Choroid plexus epithelial cell (primary cell): ENCODE data around the gene HES5.

Experiments
- DNase-seq: peaks from one replicate; pipeline ENCODE4 v3.0.0-alpha.2; 2010; ENCODE audit warnings: low read depth
- H3K4me3 ChIP-seq: 2 replicates; pipeline ENCODE4 v1.5.1; 2011; ENCODE audit warnings: low read depth, mild to moderate bottlenecking, control low read depth, low read length, moderate library complexity
- TF ChIP-seq, protein P1 (sequence below): conservative IDR thresholded peaks from 2 replicates; pipeline ENCODE4 v1.5.1; 2011; ENCODE audit warnings: low read depth, mild to moderate bottlenecking, control low read depth, inconsistent platforms, low read length, moderate library complexity

Gene HES5

DNA sequence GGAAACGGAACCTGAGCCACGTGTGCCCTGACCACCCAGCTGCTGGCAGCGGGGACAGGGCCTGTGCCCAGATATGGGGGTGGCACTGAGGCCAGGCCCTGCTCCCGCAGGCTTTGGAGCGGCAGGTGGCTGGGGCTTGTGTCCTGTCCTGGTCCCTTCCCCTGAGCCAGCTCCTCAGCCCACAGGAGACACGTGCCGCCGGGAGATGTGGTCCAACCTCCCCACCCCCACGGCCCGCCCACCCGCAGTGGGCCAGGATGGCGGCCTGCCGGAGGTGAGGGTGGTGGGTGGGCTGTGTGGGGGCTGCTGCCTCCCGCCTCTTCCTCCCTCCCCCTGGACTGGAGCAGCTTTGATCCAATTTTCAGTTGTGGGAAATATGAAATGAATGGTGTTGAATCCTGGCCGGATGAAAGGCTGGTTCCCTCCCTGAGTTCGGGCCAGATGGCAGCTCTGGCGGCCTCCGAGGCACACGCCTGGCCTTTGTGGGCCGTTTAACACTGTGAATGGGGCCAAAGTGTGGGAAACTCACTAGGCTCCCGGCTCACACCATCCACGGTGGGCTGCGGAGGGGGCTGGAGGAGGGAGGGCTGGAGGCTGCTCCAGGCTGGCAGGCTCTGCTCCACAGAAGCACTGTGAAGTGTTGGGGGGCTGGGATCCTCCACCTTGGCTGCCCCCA, 2.6 kb upstream of the HES5 start:
- TF ChIP-seq, protein P1, sequence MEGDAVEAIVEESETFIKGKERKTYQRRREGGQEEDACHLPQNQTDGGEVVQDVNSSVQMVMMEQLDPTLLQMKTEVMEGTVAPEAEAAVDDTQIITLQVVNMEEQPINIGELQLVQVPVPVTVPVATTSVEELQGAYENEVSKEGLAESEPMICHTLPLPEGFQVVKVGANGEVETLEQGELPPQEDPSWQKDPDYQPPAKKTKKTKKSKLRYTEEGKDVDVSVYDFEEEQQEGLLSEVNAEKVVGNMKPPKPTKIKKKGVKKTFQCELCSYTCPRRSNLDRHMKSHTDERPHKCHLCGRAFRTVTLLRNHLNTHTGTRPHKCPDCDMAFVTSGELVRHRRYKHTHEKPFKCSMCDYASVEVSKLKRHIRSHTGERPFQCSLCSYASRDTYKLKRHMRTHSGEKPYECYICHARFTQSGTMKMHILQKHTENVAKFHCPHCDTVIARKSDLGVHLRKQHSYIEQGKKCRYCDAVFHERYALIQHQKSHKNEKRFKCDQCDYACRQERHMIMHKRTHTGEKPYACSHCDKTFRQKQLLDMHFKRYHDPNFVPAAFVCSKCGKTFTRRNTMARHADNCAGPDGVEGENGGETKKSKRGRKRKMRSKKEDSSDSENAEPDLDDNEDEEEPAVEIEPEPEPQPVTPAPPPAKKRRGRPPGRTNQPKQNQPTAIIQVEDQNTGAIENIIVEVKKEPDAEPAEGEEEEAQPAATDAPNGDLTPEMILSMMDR = no peak
- no peak for DNase-seq
- H3K4me3 ChIP-seq = no peak overlapping the region

DNA sequence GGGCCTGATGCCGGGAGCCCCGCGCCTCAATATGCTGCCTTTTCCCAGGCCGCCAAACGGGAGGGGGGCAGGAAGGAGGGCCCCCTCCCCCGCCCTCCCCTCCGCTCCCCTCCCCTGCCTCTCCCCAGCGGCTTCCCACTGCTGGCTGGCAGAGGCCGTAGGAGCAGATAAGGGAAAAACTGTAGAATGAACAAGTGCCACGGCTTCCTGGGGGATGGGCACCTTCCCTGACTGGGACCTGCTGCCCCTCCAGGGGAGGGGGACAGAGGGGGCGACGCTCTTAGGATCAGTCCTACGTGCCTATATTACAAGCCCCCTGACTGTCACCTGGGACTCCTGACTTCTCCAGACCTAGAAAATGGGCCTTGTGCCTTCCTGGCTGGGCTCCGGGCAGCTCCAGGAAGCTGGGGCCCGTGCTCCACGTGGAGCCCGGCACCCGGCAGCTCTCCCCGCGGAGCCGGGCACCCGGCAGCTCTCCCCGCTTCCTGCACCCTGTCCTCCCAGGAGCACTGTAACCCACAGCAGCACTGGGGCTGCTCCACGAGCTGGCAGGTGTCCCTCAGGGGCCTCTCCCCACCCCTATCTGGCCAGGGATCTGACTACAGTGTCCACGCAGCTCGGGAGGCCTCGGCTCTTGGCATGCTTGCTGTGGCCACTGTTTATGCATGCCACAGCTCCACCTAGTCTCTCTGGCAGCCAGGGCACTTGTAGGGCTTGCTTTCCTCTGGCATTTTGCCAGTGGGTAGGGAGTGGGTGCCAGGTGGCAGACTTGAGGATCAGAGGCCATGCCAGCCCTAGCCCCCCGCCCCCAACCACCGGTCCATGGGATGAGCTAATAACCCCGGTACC, 674 bp upstream of the HES5 start:
- H3K4me3 ChIP-seq = no peak overlapping the region
- TF ChIP-seq, protein P1 = no peak
- DNase-seq = no peak

DNA sequence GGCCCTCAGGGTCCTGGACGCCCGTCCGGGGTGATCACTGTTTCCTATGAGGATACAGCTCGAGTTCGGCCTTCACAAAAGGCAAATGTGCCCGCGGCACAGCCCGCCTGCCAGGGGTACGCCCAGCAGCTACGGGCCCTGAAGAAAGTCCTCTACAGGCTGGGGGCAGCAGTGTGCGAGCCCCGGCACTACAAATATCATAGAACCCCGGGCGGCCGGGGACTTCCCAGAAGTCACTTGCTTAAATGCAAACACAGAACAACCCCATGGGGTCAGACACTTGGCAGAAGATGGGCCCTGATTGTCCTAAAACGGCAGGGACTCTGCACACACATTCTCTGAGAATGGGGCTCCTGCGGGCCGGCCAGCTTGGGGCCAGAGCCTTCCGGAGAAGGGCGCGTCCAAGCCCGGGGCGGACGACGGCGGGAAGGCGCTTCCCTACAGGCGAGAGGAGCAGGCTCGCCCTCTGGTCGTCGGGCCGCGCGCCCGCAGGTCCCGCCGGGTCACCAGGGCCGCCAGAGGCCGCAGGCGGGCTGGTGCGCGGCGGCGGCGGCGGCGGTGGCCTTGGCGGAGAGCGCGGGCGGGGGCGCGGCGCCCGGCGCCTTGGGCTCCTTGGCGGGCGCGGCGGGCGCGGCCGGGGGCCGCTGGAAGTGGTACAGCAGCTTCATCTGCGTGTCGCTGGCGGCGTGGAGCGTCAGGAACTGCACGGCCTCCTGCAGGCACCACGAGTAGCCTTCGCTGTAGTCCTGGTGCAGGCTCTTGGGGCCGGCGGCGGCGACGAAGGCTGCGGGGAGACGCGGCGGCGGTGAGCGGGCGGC, 888 bp downstream of the HES5 start:
- no peak for DNase-seq
- TF ChIP-seq, protein P1 = peak; percentile 11
- H3K4me3 ChIP-seq = no peak overlapping the region

DNA sequence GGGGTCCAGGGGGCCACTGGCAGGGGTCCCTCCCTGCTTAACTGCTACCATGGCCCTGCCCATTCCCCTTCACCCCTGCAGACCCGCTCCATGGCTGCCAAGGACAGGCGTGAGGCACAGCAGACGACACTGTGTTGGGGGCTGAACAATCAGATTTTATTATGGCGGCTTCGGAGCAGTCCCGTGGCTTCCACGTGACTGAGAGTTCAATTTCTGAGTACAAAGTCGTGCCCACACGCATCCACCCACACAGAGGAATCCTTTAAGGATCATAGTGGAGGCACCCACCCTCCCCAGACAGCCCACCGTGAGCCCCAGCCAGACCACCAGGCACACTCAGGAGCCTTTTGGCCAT, 1.5 kb downstream of the HES5 start:
- H3K4me3 ChIP-seq = no peak overlapping the region
- no peak for DNase-seq
- TF ChIP-seq, protein P1 = no peak

DNA sequence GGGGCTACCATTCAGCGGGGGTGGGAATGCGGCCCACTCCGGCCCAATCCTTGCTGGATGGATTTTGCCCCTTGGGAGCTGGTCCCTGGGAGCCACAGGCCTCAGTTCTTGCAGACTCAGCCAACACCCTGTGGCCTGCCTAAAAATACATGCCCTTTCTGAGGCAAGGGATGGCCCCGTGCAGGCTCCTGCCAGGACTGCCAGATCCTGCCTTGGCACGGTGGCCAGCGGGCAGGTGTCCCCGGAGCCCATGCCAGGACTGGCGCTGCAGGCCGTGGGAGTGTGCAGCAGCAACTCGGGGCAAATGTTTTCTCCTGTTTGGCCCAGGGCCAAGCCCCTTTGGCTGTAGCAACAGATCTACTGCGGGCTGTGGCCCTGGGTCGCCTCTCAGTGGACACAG, 2.0 kb downstream of the HES5 start:
- no peak for DNase-seq
- no peak overlapping the region for H3K4me3 ChIP-seq
- TF ChIP-seq, protein P1 = no peak

DNA sequence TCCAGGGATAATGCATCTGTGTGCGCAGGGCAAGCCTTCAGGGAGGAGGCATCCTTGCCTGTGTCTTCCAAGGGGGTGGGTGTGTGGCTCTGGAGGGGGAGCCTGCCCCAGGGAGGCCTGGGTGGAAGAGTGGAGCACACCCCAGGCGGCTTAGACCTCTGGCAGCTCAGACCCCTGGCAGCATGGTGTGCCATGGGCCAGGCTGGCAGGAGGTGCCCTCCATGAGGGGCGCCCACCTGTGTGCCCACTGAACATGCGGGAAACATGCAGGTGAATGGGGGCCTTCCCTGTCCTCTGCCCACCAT, 2.6 kb downstream of the HES5 start:
- H3K4me3 ChIP-seq = no peak overlapping the region
- TF ChIP-seq, protein P1 = no peak
- DNase-seq = no peak
